Parathyroid adenoma (tissue), 2 donors: ENCODE measurements around the gene C1orf74.

Experiments used
- H2AFZ ChIP-seq: fragments of 300-600 bp; sonication (generic); one replicate; pipeline ENCODE4 v1.7.0; 2017; ENCODE audit warnings: antibody characterized with exemption, mild to moderate bottlenecking
- H3K27ac ChIP-seq: fragments of 300-600 bp; sonication (generic); one replicate; pipeline ENCODE4 v1.7.0; 2017
- H3K27me3 ChIP-seq: fragments of 300-600 bp; sonication (generic); one replicate; pipeline ENCODE4 v1.7.0; 2017; ENCODE audit warnings: low read length; ENCODE audit not compliant: control insufficient read depth, insufficient read depth
- H3K36me3 ChIP-seq: fragments of 300-600 bp; sonication (generic); one replicate; pipeline ENCODE4 v1.7.0; 2017; ENCODE audit warnings: low read length; ENCODE audit not compliant: control insufficient read depth, insufficient read depth
- H3K4me1 ChIP-seq: fragments of 300-600 bp; sonication (generic); one replicate; pipeline ENCODE4 v1.7.0; 2017; ENCODE audit warnings: control low read depth
- H3K4me2 ChIP-seq: fragments of 300-600 bp; sonication (generic); one replicate; pipeline ENCODE4 v1.7.0; 2017; ENCODE audit warnings: low read length
- H3K4me3 ChIP-seq: fragments of 300-600 bp; sonication (generic); one replicate; pipeline ENCODE4 v1.7.0; 2017; ENCODE audit warnings: low read depth, low read length
- H3K79me2 ChIP-seq: fragments of 300-600 bp; sonication (generic); one replicate; pipeline ENCODE4 v1.7.0; 2017; ENCODE audit warnings: control low read depth
- H3K9ac ChIP-seq: fragments of 300-600 bp; sonication (generic); one replicate; pipeline ENCODE4 v1.7.0; 2017; ENCODE audit warnings: mild to moderate bottlenecking
- H3K9me3 ChIP-seq: fragments of 300-600 bp; sonication (generic); one replicate; pipeline ENCODE4 v1.7.0; 2017; ENCODE audit warnings: low read length; ENCODE audit not compliant: control insufficient read depth
- TF ChIP-seq, protein P1 (sequence below): fragments of 300-600 bp; sonication (generic); IDR thresholded peaks from one replicate; pipeline ENCODE4 v1.7.0; 2017; ENCODE audit warnings: antibody characterized with exemption, mild to moderate bottlenecking
- donor health status: primary hyperparathyroidism.

Gene C1orf74

DNA sequence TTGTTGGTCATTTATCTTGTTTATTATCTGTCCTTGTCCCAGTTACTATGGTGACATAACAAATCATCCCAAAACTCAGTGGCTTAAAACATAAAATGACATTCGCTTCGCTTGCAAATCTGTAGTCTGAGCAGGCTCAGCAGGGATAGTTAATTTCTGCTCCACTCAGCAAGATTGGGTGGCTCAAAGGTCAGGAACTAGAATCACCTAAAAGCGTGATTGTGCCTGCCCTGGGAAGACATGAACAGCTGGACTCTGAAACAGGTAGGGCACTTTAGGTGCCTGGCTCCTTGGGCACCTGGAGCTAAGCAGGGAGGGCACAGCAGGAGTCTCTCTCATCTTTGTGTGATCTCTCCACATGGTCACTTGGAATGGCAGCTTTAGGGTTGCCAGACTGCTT, 43.2 kb downstream of the C1orf74 start:
- no peaks in the 10 kb centered on the region for H3K9me3 ChIP-seq
- no peaks in the 10 kb centered on the region for H3K79me2 ChIP-seq
- H3K27me3 ChIP-seq: no peaks in the 10 kb centered on the region
- no peak overlapping the region for H3K9ac ChIP-seq
- TF ChIP-seq, protein P1, sequence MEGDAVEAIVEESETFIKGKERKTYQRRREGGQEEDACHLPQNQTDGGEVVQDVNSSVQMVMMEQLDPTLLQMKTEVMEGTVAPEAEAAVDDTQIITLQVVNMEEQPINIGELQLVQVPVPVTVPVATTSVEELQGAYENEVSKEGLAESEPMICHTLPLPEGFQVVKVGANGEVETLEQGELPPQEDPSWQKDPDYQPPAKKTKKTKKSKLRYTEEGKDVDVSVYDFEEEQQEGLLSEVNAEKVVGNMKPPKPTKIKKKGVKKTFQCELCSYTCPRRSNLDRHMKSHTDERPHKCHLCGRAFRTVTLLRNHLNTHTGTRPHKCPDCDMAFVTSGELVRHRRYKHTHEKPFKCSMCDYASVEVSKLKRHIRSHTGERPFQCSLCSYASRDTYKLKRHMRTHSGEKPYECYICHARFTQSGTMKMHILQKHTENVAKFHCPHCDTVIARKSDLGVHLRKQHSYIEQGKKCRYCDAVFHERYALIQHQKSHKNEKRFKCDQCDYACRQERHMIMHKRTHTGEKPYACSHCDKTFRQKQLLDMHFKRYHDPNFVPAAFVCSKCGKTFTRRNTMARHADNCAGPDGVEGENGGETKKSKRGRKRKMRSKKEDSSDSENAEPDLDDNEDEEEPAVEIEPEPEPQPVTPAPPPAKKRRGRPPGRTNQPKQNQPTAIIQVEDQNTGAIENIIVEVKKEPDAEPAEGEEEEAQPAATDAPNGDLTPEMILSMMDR: no peak
- H3K27ac ChIP-seq: no peak overlapping the region
- H3K4me2 ChIP-seq: no peak overlapping the region
- no peak overlapping the region for H3K4me3 ChIP-seq
- no peaks in the 10 kb centered on the region for H3K36me3 ChIP-seq
- H2AFZ ChIP-seq: no peak overlapping the region
- no peaks in the 10 kb centered on the region for H3K4me1 ChIP-seq

DNA sequence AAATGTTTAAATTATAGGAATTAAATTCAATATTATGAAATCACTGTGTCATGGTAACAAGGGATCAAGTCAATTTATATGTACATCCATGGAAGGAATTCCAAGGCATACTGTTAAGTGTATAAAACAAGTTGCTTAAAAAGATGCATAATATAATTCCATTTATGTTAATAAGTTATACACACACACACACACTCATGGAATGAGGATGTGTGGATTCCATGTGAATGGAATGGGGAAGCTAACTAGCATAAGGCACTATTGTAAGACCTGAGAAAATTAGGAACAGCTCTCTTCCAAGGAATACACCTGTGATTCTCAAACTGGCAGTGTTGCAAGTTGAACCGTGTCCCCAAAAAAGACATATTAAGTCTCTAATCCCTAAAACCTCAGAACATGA, 46.1 kb downstream of the C1orf74 start:
- no peaks in the 10 kb centered on the region for H3K9me3 ChIP-seq
- no peaks in the 10 kb centered on the region for H3K4me1 ChIP-seq
- no peak overlapping the region for H2AFZ ChIP-seq
- H3K27me3 ChIP-seq: no peaks in the 10 kb centered on the region
- H3K27ac ChIP-seq: no peak overlapping the region
- H3K4me3 ChIP-seq: no peak overlapping the region
- no peaks in the 10 kb centered on the region for H3K79me2 ChIP-seq
- no peaks in the 10 kb centered on the region for H3K36me3 ChIP-seq
- no peak overlapping the region for H3K9ac ChIP-seq
- H3K4me2 ChIP-seq: no peak overlapping the region
- TF ChIP-seq, protein P1: no peak

DNA sequence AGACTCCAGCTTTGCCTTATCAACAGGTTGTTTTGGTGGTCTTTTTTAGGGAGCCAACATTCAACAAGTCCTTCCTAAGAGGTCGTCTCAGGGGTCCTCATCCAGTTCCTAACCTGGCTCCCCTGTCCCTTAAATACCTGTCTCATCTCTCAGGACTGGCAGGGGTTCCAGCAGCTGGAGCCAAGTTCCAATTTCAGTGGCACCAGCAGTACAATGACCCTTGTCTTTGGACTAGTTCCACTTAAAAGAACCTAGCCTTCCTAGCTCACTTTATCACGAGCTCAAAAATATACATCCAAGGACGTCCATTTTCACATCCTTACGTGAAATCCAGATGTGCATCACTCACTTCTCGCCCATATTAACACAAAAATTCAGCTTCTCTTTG, 47.2 kb downstream of the C1orf74 start:
- Histone ChIP-seq H3K4me3 (no peak overlapping the region), H3K36me3 (no peaks in the 10 kb centered on the region), H3K79me2 (no peaks in the 10 kb centered on the region), H3K4me1 (no peaks in the 10 kb centered on the region), H3K27me3 (no peaks in the 10 kb centered on the region), H2AFZ (no peak overlapping the region), H3K9ac (no peak overlapping the region), H3K27ac (no peak overlapping the region), H3K9me3 (no peaks in the 10 kb centered on the region), H3K4me2 (no peak overlapping the region)
- TF ChIP-seq, protein P1: no peak

DNA sequence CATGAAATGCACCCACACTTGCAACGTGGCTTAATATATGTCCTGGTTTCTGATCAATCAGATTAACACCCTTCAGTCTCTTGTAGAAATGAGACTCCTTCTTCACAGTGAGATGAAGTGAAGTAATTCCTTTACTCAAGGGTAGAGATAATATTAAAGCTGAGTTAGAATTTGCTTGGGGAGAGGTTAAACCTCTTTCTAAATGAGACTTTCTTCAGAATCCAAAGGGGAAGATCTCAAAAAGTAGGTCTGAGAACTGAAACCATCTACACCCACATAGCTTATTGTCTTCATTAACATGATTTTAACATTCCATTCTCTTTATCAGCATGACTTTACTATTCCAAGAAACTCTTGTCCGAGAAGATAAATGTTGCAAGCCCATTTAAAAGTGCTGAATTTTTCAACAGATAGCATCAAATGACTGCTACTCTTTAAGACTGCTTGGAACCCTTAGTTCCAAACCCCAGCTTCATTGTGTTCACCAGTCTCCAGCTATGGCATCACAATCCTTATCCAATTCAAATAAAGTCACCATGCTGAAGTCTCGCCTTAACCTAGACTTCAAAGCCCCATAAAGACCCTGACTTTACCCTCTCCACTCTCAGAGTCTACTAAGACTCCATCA, 47.8 kb downstream of the C1orf74 start:
- Histone ChIP-seq H3K4me3 (no peak overlapping the region), H3K36me3 (no peaks in the 10 kb centered on the region), H3K4me2 (no peak overlapping the region), H3K4me1 (no peaks in the 10 kb centered on the region), H3K27me3 (no peaks in the 10 kb centered on the region), H3K27ac (no peak overlapping the region), H3K79me2 (no peaks in the 10 kb centered on the region), H3K9ac (no peak overlapping the region), H3K9me3 (no peaks in the 10 kb centered on the region), H2AFZ (no peak overlapping the region)
- TF ChIP-seq, protein P1: no peak
